HG02623 (cell line): ENCODE measurements around the gene PTPRQ.
"Not testable (repeated sequence)": the region's sequence is repeated elsewhere in the genome, so short reads cannot be mapped to it uniquely, and the experiment has no call there.

Experiments
- ATAC-seq: cut with Tn5 transposase; IDR thresholded peaks from one replicate; pipeline ENCODE4 v1.9.1; 2021; ENCODE audit warnings: moderate library complexity; ENCODE audit not compliant: unreplicated experiment

PTPRQ gene

DNA sequence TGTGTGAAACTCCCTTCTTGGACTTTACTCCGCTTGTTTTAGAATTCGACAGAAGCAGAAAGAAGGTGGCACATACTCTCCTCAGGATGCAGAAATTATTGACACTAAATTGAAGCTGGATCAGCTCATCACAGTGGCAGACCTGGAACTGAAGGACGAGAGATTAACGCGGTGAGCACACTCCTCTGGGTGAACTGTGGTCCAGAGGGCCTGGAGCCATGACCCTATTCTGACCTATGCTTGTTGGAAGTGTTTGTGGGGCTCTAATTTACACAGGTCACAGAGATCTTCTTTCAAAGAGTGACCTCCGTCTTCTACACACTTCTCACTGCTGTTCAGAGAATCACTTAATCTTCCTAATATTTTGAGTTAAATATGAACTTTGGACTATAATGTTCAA, 190.9 kb downstream of the PTPRQ start:
- ATAC-seq, result no peak

DNA sequence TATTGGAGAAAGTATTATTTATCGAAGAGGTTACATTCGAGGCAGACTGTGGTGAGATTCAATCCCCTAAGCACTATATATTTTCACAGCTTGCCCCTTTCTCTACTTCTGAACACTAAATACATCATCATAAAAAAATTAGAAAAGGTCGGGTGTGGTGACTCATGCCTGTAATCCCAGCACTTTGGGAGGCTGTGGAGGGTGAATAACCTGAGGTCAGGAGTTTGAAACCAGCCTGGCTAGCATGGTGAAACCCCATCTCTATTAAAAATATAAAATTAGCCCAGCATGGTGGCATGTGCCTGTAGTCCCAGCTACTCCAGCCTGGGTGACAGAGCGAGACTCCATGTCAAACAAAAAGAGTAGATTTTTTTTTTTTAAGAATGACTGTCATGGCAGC, 192.8 kb downstream of the PTPRQ start:
- ATAC-seq, result no peak

DNA sequence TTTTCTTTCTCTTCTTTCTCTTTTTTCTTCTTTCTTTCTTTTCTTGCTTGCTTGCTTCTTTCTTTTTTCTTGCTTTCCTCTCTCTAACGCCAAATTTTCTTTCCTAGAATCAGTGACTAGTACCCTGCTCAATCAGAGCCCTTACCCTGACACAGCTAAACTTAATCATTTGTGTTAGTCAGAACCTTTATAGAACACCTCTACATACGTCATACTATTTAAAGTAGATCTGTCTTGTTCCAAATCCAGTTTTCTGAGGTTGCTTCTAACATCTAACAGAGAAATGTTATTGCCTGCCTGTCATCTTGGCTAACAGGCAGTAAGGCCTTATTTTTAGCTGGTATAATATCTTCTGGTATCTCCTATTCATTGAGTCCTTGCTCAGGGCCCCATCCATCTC, 197.9 kb downstream of the PTPRQ start:
- no peak for ATAC-seq

DNA sequence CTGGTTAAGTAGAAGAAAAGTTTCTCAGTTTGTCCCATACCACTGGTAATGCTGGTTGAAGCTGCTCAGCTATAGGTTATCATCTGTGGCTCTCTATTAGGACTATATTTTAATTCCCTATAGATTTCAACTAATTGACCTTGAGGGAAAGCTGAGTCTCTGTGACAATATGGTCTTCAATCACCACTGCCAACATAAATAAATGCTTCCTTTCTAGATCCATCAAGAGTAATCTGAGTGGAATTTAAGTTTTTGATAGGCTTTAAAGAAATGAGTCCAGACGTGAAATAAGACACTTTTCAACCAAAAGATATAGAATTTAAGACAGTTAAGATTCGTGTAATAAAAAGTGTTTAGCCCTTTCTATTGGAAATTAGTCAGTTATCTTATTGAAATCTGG, 199.9 kb downstream of the PTPRQ start:
- no peak for ATAC-seq

DNA sequence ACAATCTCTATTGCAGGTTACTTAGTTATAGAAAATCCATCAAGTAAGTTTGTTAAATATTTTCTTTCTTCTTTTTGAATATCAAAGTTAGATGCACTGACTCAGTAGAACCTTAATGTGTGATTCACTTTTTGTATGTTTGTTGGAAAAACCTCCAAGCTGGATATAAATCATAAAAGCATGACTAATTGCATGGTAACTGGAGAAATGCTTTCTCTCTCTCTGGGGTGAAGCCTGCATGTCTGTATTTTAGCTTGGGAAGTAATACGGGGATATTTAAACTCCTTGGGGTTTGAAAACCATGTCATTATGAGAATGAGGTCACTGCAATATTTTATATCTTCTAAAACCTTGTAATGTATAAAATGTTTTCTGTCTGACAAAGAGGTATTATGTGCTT, 204.8 kb downstream of the PTPRQ start:
- ATAC-seq, result no peak

DNA sequence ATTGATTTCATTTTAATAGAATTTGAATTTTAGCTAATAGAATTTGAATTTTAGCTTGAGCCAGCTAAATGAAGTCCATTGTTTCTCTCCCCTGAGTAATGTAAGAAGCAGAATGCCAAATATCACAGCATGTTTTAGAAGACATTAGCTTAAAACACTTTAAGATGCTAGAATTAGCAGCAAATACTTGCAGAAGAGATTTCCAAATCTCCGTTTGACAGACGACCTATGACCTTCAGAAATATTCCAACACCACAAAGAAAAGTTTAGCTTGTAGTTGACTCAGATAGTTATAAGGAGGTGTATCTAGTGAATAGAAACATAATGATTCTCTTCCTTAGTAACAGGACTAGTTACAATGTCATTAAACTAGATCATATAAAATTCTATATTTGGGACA, 211.7 kb downstream of the PTPRQ start:
- no peak for ATAC-seq

DNA sequence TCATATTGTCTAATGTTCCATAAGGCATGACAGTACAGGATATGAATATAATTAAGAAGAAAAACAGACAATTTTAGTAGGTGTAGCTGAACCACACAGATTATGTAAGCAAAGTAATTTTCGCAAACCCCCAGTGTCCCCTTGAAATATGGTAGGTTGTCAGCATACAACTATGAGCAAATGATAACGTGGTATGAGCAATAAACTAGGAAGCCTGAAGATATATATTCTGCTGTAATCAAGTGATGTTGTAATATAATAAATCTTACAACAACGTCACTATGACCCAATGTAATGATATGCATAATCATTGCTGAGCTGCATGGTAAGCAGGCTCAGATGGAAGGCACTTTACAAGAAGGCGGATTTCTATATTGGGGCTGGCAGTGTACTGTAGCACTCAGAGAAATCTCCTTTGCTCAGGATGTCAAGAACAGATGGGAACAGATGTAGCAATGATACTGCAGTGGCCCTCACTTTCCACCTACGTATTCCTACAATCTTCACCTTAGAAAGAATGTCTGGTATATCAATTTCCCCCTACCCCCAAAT, 215.6 kb downstream of the PTPRQ start:
- no peak for ATAC-seq

DNA sequence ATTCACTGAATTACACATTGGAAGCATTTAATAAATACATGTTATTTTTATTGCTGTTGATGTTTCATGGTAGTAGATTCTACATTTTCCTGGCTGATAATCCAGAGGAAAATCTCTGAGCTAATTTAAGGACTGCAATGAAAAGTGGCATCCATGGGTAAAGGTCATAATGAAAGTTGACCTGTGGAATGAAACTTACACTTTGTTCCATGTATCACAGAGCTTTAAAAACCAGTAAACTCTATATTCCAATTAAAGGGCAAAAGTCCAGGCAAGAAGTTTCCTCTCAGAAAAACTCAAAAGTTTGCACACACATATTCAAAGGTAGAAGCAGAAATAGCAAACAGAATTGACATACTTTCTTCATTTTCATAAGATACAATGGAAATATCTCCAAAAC, 218.6 kb downstream of the PTPRQ start:
- ATAC-seq, result no peak

DNA sequence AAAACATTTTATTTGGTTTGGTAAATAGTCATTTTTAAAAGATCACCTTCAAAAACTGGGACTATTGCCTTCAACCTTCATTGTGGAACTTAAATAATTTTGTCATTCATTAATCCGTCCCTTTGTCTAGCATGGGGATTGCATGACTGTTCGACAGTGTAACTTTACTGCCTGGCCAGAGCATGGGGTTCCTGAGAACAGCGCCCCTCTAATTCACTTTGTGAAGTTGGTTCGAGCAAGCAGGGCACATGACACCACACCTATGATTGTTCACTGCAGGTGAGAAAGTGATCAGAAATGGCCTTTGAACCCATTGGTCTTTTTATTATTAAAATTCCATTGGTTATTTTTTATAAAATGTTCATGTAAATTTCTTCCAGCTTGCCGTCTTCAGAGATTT, 226.2 kb downstream of the PTPRQ start:
- ATAC-seq, result no peak

DNA sequence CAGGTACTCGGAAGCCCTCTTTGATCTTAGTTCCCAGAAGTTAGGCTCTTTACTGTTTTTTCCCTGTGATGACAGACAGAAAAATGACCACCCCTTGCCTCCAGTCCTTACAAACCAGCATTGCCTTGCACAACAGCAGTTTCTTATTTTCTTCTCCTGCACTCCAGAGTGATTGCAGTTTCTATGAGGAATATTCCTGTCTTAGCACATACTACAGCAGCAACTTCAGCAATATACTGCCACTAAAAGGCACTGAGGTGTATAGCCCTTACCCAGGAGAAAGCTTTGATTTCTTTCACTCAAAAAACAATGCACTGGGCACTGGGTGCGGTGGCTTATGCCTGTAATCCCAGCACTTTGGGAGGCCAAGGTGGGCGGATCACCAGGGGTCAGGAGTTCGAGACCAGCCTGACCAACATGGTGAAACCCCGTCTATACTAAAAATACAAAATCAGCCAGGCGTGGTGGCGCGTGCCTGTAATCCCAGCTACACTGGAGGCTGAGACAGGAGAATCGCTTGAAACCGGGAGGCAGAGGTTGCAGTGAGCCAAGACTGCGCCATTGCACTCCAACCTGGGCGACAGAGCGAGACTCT, 232.1 kb downstream of the PTPRQ start:
- ATAC-seq, result not testable (repeated sequence)

DNA sequence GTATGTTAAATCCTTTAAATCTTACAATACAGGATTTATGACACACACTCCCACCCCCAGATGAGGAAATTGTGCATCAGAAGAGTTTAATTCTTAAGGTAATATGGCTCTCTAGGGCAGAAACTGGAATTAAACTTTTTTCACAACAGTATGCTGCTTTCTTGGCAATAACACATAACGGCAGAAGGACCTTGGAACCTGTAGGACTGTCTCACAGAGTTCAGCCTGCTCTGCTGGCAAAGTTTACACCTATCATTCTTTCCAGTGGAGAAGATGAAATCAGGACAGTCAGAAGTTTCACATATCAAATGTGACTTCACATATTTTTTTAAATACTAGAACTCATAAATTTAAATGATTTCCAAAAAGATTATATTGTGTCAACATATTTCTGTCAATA, 232.8 kb downstream of the PTPRQ start:
- ATAC-seq, result no peak

DNA sequence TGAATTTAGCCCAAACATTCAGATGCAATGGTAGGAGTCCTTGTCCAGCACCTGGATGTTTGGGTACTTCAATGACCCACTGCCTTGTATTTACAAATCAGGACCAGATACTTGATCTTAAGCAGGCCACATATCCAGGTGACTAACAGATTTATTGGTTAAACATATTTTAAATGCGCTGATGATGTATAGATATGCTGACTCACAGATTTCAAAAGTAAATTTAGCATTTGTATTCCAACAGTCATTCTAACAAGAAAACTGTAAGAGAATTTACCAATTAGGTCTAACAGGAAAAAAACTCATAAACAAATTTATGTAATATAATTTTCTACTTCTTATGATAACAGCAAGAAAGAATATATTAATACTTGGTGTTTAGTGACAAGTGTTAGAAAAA, 234.0 kb downstream of the PTPRQ start:
- ATAC-seq, result no peak

DNA sequence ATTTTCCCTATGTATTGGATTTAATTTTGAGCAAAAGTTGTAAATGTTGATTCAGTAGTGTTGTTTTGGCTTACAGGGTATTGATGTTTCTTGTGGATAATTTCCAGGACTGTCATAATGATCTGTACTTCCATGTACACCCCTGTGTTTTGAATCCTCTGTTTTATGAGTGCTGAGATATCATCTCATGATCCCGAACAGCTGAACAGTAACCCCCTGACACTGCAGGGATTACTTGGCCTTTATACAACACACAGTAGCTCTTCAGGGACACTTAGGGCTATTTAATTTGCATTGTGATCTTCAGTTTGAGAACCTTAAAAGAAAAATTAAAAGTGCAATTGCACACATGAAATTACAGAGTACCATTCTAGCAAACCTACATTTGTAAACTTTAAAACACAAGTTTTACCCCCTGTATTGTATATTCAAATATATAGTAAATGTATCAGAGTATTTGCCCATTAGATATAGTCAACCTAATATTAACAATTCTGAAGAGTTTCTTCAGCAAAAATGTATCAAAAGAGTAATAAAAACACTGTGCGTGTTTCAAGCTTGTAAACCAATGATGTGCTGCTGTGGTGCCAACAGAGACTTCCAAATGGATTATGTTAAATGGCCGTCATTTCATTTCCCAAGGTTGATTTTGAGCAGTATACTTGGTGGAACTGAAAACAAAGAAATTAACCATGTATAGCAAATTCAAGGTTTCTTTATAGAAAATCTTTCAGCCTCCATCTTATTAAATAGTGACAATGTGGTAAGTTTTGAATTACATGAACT, 235.5 kb downstream of the PTPRQ start:
- no peak for ATAC-seq

DNA sequence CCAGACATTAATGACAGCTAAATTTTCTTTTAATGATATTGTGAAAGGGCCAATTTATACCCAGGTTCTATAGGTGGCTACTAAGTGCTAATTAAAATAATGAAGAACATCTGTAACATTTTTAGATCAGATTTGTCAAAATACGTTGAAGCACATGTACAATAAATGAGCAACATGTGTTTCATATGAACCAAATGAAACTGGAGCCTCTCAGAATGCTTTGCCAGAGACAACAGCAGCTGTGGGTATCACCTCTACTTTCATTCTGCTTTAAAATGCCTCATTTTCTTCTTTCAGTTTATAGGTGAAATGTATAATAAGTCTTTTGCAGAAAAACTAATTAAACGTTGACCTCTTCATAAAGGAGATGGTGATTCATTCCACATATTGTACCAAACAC, 237.3 kb downstream of the PTPRQ start:
- peak; percentile 48 for ATAC-seq

DNA sequence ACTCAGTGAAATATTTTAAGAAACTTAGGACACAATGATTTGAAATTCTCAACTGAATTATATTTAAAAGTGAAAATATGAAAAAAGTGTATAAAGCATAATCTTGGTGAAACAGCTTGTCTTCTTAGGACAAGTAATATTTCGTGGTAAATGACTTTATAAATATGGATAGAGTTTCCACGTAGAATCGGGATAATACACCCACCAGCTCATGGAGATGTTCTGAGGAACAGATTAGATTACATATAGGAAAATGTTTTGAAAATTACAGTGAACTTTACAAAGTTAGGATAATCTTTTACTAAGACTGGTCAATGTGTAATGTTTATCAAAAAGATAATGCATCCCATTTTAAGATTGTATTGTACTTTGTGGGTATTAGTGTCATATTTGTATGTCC, 237.8 kb downstream of the PTPRQ start:
- ATAC-seq, result no peak

DNA sequence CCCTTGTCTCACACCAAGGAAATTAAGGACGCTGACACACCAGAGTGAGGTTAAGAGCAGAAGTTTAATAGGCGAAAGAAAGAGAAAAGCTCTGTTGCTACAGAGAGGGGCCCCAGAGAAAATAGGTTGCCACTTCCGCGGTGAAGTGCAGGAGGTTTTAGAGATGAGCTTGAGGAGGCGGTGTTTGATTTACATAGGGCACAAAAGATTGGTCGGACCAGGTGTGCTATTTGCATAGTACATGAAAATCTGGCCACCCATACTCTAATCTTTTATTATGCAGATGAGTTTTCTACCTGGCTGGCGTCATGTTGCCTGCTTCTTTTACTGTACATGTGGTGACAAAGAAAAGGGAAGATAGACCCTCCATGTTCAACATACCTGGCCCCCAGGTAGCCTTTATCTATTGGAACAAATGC, 240.1 kb downstream of the PTPRQ start:
- no peak for ATAC-seq

DNA sequence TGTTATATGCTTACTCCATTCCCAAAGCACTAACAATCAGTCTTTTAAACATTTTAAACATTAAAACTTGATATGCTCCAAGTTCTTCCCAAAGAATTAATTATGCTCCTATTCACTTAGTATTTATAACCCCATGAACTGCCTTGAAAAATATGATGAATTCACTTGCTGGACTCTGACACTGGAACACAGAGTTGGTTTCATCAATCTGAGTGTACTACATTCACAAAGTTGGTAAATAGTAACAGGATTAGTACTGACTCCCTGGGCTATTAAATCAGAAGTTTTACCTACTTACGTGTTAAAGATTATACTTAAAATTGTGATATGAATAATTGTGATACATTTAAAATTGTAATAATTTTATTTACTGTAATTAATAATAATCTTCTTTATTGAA, 246.1 kb downstream of the PTPRQ start:
- no peak for ATAC-seq

DNA sequence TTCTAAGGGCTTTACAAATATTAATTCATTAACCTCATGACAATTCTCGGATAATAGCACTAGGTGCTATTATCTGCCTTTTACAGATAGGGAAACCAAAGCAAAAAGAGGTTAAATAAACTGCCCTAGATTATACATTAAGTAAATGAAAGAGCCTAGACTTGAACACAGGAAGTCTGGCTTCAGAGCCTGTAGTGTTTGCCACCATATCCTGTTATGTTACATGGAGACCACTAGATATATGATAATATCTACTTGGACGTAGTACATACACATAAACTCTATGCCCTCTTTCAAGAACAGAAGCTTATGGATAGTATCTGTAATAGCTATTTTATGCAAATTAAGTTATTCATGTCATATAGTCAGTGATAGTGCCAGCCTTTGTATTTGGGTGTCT, 246.5 kb downstream of the PTPRQ start:
- no peak for ATAC-seq

DNA sequence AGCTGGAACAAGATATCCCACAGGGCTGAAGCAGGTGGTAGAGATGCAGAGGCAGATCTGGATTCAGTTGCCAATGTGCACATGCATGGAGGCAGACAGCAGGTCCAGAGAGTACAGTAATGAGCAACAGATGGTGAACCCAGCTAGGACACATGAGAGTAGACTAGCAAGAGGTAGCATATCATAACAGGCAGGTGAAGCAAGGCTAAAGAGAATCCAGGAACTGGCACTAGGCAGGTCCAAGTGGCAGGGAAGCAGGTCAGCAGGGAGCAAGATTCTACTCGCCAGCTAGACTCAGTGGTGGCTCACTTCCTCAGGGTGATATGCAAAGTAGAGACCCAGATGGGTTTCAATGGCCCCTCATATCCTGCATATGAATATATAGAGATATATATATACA, 248.1 kb downstream of the PTPRQ start:
- ATAC-seq, result peak; percentile 50

DNA sequence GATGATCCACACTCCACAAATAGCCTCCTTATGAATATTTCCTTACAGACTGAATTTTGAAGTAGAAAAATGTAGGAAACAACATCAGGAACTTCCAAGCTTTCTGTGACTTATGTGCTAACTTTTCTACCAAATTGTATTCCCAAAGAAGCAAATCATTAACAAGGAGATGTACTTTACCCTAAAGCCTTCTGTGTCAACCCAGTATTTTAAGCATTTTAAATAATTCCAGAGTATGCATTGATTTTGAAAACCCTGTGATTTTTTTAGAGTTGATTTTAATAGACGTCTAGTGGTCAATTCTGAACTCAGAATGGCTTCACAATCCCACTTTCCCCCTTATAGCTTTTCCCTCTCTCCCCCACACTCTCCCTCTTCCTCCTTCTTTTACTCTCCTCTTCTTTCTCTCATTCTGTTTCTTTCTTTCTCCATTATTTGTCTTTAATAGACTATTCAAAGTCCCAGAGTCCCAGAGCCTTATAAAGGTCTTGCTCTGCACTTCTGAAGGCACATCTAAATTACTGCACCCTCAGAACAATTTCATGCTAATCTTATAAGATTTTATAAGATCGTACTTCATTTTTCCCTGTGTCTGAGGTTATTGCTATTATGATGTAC, 253.3 kb downstream of the PTPRQ start:
- ATAC-seq, result no peak

DNA sequence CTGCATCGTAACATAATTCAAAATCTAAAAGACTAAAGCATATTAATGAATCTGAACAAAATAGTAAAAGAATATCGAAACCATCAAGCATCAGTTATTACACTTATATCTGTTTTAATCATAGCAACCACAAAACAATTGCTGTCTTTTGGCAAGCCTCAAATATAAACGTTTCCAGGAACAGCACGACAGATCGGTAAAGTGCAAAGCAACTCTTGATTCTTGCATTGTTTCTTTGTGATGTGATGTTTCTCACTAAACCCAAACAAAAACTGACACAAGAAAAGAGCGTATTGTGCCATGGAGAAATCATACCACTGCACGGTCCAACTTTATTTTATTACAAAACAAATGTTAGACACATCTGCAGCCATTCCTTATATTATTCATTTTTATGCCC, 254.2 kb downstream of the PTPRQ start:
- ATAC-seq, result no peak

DNA sequence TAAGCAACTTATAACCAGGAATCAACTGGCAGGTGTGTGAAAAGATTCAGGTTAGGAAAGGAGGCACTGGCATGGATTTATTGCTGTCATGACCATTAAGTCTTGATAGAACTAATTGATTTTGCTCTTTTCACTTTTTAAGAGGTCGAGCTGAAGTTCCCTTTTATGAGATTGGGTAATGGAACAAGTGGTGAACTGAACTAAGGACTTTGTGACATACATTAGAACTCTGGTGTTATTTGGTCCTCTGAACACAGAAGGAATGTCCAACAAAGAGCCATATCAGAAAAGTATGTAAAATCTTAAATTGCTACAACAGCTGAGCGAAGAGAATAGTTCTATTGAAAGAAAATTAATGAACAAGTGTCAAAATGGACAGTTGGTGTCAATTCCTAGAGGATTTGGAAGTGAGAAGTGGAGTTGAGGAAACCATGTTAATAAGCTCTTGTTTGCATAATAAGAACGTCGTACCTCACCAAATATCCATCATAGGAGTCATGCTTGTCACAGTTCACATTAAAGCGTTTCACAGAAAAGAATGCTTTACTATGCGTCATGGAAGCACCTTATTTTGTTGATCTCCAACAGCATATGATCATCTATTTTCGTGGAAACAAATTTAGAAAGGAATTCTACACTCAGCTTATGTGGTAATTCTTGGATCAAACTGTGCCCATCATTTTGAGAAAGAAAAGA, 255.0 kb downstream of the PTPRQ start:
- ATAC-seq, result no peak
